Activated T-cell treated with anti-CD3 and anti-CD28 coated beads for 1 hour (primary cell): ENCODE results near the gene ZDHHC14.
"Not testable (repeated sequence)": the region's sequence is repeated elsewhere in the genome, so short reads cannot be mapped to it uniquely, and the experiment has no call there.

Source experiments
- DNase-seq: peaks from one replicate; pipeline ENCODE4 v3.0.0-alpha.2; 2020; ENCODE audit warnings: low read depth

ZDHHC14 gene

GRCh38 chr6:157693867-157694266 is 312.9 kb downstream of the ZDHHC14 start:
- DNase-seq = no peak

GRCh38 chr6:157695301-157696040 is 314.5 kb downstream of the ZDHHC14 start:
- no peak for DNase-seq

- DNase-seq = no peak
Measured at GRCh38 chr6:157699777-157700636, 319.0 kb downstream of the ZDHHC14 start.

DNA sequence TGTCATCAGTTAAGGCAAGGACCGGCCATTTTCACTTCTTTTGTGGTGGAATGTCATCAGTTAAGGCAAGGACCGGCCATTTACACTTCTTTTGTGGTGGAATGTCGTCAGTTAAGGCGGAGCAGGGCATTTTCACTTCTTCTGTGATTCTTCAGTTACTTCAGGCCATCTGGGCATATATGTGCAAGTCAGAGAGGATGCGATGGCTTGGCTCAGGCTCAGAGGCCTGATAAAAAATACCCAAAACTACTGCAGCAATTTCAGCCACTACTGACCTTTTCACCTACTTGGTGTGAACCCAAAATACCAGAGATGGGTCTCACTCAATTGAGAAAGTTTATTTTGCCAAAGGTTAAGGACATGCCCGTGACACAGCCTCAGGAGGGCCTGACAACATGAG is 325.4 kb downstream of the ZDHHC14 start:
- not testable (repeated sequence) for DNase-seq

- no peak for DNase-seq
Measured at GRCh38 chr6:157706883-157707282, 325.9 kb downstream of the ZDHHC14 start.

- no peak for DNase-seq
Measured at GRCh38 chr6:157707576-157707975, 326.6 kb downstream of the ZDHHC14 start.

DNA sequence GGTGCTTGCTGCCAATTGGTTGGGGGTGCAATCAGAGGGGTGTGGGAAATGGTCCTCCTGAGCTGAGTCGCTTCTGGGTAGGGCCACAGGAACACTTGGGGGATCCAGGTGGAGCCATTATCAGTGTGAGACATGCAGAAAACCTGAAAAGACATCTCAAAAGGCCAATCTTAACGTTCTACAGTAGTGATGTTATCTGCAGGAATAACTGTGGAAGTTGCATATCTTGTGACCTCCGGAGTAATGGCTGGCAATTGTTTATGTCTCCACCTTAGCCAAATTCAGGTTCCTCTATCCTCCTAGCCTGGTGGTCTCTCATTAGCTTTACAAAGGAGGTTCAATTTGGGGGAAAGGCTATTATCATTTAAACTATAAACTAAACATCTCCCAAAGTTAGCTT is 327.2 kb downstream of the ZDHHC14 start:
- no peak for DNase-seq

- DNase-seq = no peak
Measured at GRCh38 chr6:157708933-157709332, 327.9 kb downstream of the ZDHHC14 start.

DNA sequence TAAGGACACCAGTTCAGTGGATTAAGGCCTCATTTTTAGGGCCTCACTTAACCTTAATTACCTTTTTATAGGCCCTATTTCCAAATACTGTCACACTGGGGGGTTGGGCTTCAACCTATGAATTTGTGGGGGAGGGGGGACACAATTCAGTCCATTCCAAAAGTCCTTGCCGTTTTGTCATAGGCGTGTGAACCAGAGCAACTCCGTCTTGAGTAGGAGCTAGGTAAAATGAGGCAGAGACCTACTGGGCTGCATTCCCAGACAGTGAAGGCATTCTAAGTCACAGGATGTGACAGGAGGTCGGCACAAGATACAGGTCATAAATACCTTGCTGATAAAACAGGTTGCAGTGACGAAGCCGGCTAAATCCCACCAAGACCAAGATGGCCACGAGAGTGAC is 328.6 kb downstream of the ZDHHC14 start:
- DNase-seq = no peak

DNA sequence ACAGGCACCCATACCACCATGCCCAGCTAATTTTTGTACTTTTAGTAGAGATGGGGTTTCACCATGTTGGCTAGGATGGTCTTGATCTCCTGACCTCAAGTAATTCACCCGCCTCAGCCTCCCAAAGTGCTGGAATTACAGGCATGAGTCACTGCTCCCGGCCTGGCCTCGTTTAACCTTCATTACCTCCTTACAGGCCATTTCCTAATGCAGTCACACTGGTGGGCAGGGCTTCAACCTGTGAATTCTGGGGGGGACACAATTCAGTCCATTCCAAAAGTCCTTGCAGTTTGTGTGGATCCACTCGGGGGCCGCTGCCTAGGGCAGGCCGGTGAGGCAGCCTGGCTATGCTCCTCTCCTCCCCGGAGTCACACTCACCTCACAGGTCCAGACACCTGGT is 329.6 kb downstream of the ZDHHC14 start:
- DNase-seq = no peak

- DNase-seq = no peak
Measured at GRCh38 chr6:157711060-157711459, 330.1 kb downstream of the ZDHHC14 start.

GRCh38 chr6:157712585-157713295 is 331.8 kb downstream of the ZDHHC14 start:
- DNase-seq = no peak

- DNase-seq = no peak
Measured at GRCh38 chr6:157713451-157714152, 332.6 kb downstream of the ZDHHC14 start.

DNA sequence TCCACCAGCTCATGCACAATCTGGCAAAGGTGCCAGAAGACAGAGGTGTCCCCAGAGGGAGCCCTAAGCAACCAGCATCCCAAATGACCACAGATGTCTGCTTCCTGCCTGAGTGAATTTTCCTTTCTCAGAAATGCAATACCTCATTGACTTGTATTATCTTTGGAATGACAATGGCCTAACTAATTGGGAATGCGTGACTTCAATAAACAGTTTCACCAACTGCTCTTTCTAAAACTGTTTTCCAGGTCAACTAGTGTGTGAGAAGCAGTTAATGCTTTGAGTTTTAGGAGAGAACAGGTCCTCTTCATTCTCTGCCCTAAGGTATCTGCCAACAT is 333.1 kb downstream of the ZDHHC14 start:
- no peak for DNase-seq

- DNase-seq = no peak
Measured at GRCh38 chr6:157715728-157716164, 334.8 kb downstream of the ZDHHC14 start.

GRCh38 chr6:157716251-157716995 is 335.4 kb downstream of the ZDHHC14 start:
- DNase-seq = no peak

DNA sequence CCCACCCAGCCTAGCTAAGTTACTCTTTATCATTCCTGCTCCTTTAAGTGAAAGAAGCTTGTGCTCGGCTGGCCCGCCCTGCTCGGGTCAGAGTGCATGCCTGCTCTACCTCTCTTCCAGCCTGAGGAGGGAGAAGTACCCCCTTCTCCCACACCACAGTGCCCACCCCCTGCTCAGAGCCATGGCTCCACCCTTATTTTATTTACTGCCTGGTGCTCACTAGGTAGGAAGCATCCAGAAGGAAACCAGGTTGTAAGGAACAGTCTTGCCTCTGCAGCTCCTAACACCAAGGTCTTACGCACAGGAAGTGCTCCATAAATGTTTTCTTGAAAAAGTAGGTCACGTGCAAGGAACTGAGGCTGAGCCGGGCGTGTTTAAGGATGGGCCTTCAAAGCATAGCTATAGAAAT is 336.4 kb downstream of the ZDHHC14 start:
- no peak for DNase-seq

- no peak for DNase-seq
Measured at GRCh38 chr6:157718503-157719187, 337.7 kb downstream of the ZDHHC14 start.

GRCh38 chr6:157720964-157721363 is 340.0 kb downstream of the ZDHHC14 start:
- not testable (repeated sequence) for DNase-seq

DNA sequence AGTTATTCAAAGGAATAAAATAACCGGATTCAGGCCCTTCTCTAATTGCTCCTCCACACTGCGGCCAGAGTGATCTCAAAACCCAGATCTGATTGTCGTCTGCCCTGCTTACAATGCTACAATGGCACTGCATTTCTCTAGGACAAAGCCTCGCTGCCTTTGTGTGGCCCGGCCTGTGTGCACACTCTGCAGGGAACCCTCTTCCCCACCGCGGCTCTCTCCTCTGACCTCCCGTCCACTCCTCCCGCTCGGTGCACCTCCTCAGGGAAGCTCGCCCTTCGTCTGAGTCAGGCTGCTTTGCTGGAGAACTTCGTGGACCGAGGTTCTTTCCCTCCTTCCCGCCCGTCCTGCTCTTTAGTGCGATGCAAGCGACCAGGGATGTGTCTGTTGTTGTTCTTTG is 340.4 kb downstream of the ZDHHC14 start:
- DNase-seq = no peak

- no peak for DNase-seq
Measured at GRCh38 chr6:157721830-157722229, 340.8 kb downstream of the ZDHHC14 start.
